ENCODE results near the gene HSD17B7.
"Not testable (repeated sequence)": the region's sequence is repeated elsewhere in the genome, so short reads cannot be mapped to it uniquely, and the experiment has no call there.

DNA sequence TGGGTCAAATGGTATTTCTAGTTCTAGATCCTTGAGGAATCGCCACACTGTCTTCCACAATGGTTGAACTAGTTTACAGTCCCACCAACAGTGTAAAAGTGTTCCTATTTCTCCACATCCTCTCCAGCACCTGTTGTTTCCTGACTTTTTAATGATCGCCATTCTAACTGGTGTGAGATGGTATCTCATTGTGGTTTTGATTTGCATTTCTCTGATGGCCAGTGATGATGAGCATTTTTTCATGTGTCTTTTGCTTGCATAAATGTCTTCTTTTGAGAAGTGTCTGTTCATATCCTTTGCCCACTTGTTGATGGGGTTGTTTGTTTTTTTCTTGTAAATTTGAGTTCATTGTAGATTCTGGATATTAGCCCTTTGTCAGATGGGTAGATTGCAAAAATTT is 17.0 kb downstream of the HSD17B7 start:
- TF ChIP-seq SUZ12 (IDR thresholded peaks at IDR 0.05; ENCODE audit: extremely low read depth, insufficient read depth, insufficient read length); ZNF274 (IDR thresholded peaks at IDR 0.05; ENCODE audit: low read depth, low read length): not testable (repeated sequence)

Measured in NT2/D1 (cell line).